Effector memory CD4-positive, alpha-beta T cell (primary cell): ENCODE results near the gene ACAD11.
"Not testable (repeated sequence)": the region's sequence is repeated elsewhere in the genome, so short reads cannot be mapped to it uniquely, and the experiment has no call there.

Experiments used
- DNase-seq, 3 donors: peaks; one replicate each; pipeline ENCODE4 v3.0.0-alpha.2; 2020
- H3K27ac ChIP-seq: 2 replicates; pipeline ENCODE4 v1.7.0; 2013; ENCODE audit warnings: mild to moderate bottlenecking, low read length, moderate library complexity; ENCODE audit not compliant: insufficient read depth, poor library complexity, severe bottlenecking
- H3K27me3 ChIP-seq: replicated peaks from 2 replicates; pipeline ENCODE4 v1.7.0; 2013; ENCODE audit warnings: mild to moderate bottlenecking, low read length; ENCODE audit not compliant: insufficient read depth, control insufficient read depth, poor library complexity, severe bottlenecking
- H3K36me3 ChIP-seq: 2 replicates; pipeline ENCODE4 v1.7.0; 2013; ENCODE audit warnings: mild to moderate bottlenecking, low read length, moderate library complexity; ENCODE audit not compliant: control insufficient read depth, insufficient read depth
- H3K4me1 ChIP-seq: 2 replicates; pipeline ENCODE4 v1.7.0; 2013; ENCODE audit warnings: low read length, mild to moderate bottlenecking; ENCODE audit not compliant: control insufficient read depth, insufficient read depth, poor library complexity, severe bottlenecking
- H3K4me3 ChIP-seq: 2 replicates; pipeline ENCODE4 v1.7.0; 2013; ENCODE audit warnings: low read length, low read depth, mild to moderate bottlenecking; ENCODE audit not compliant: insufficient read depth, poor library complexity, severe bottlenecking
- H3K9me3 ChIP-seq: 2 replicates; pipeline ENCODE4 v1.7.0; 2013; ENCODE audit warnings: mild to moderate bottlenecking, low read length, moderate library complexity; ENCODE audit not compliant: control insufficient read depth

Gene ACAD11

DNA sequence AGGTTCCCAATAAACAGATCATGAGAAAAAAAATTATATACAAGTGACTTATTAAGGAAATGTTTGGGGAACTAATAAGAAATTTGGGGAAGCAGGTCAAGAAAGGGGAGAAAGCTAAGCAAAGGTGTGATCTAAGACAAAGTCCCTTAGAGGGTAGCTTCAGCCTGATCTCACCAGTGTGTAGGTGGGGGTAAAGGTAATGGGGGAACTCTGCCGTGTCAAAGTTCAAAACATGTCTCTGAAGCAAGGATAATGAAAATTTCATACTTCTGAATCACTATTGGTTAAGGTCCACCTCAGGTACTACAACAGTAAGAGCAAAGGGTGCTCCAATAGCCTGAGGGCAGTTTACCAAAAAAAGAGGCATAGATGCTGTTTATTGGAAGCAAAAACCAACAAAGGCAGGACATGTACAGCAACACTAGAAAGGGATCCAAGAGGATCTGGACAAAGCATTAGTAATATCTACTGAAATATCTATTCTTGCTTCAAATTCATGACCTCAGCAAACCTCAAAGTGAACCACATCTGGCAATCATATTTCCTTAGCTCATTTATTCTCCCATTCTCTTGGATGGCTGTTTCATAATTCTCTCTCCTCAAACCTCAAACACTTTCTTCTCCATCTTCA lies 6.9 kb downstream of the ACAD11 start:
- H3K9me3 ChIP-seq = no peaks in the 10 kb centered on the region
- no peak for DNase-seq
- no peaks in the 10 kb centered on the region for H3K4me1 ChIP-seq
- H3K27me3 ChIP-seq = no peaks in the 10 kb centered on the region
- no peak overlapping the region for H3K27ac ChIP-seq
- no peak overlapping the region for H3K4me3 ChIP-seq
- no peaks in the 10 kb centered on the region for H3K36me3 ChIP-seq

DNA sequence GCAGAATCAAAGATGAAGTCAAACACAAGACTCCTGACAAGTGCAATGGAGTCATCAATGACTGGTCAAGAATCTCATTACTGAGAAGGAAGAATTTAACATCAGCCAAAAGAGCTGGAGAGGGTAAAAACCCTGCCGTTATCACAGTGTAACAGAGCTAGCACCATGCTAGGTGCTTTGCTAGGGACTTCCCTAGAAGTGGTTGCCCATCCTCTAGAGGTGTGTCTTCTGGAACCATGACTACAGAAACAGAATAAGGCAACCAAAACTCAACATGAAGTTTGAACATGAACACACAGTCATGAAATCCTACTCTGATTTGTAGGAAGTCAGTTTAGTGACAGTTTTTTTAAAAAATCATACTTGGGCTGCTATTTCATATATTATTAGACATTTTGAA lies 9.5 kb downstream of the ACAD11 start:
- H3K36me3 ChIP-seq = no peaks in the 10 kb centered on the region
- DNase-seq = no peak
- no peak overlapping the region for H3K4me3 ChIP-seq
- H3K9me3 ChIP-seq = no peaks in the 10 kb centered on the region
- no peaks in the 10 kb centered on the region for H3K27me3 ChIP-seq
- no peaks in the 10 kb centered on the region for H3K4me1 ChIP-seq
- H3K27ac ChIP-seq = no peak overlapping the region

DNA sequence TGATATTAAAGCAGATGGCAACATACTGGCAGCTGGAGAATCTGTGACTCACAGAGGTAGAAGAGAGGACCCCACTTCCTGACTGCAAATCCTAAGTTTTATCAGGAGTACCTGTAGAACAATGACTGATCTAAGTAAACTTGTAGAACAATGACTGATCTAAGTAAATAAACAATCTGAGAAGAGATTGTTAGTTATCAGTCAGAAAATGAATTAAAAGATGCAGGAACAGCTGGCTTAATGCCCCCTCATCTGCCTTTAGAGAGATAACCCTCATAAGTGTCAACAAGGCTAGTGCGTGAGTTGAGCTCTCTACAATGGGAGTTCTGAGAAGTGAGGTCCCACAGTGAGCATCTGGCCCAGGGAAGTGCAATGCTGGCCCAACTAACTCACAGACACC lies 14.6 kb downstream of the ACAD11 start:
- H3K4me3 ChIP-seq = no peak overlapping the region
- H3K4me1 ChIP-seq = no peaks in the 10 kb centered on the region
- no peak for DNase-seq
- H3K27me3 ChIP-seq = no peaks in the 10 kb centered on the region
- H3K27ac ChIP-seq = no peak overlapping the region
- peaks cover 8% of the 10 kb centered on the region for H3K36me3 ChIP-seq
- H3K9me3 ChIP-seq = no peaks in the 10 kb centered on the region

DNA sequence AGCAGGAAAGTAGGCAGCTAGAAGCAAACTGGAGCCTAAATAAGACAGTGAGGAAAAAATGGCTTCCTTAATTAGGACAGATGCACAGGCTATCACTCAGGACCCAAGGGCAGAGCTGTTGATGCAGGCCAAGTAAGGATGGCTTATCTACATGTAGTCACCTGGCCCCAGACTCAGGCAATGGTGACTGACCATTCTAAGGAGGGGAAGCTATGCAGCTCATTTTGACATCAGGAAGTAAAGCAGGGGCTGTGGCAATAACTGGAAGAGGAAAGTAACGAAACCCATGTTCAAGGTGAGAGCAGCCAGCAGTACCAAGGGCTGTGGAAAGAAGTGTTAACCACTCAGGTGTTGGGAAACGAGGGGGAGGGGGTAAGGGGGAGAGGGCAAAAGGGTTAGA lies 16.2 kb downstream of the ACAD11 start:
- H3K9me3 ChIP-seq = no peaks in the 10 kb centered on the region
- no peaks in the 10 kb centered on the region for H3K27me3 ChIP-seq
- no peak overlapping the region for H3K4me3 ChIP-seq
- no peaks in the 10 kb centered on the region for H3K4me1 ChIP-seq
- DNase-seq = no peak
- no peak overlapping the region for H3K27ac ChIP-seq
- H3K36me3 ChIP-seq = peaks cover 10% of the 10 kb centered on the region

DNA sequence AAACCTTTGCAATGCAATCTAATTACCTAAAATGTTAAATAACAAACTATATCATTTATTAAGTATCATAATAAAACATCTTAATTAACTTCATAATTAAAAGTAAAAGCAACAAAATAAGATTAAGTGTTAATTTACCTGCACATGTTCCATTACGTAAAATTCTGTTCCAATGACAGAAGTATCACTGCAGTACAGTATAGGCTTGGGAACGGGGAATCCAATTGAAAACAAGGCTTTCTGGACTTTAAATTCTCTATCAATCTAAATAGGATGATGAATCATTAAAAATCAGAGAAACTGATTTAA lies 17.1 kb downstream of the ACAD11 start:
- Histone ChIP-seq H3K9me3 (no peaks in the 10 kb centered on the region), H3K4me3 (no peak overlapping the region), H3K27ac (no peak overlapping the region), H3K36me3 (peaks cover 18% of the 10 kb centered on the region), H3K27me3 (no peaks in the 10 kb centered on the region), H3K4me1 (no peaks in the 10 kb centered on the region)
- DNase-seq = no peak

DNA sequence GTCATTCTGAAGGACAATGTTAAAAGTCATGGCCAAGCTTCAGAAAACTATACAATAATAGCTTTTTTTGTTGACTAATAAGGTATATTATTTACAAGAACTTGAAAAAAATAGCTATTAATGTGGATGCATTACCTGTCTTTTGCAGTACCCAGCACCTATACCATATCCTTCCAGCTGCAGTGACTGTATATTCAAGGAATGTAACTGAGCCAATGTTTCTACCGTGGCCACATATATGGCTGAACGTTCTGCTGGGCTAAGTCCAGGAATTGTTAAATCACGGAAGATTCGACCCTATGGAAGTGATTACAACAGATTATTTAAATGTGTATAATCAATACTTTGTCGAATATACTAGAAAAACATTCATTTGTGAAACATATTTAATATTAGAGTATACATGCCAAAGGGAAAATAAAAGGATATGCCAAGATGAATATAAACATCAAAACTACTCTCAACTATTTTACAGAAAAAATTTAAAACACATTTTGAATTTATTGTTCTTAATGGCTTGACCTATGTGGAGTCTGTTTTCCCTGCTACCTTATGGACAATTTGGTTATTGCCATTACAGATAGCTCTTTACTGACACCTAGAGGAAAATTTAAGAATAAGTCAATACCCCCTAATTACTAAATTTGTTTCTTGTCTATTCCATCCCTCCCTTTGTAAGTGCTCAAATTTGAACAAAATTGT lies 17.6 kb downstream of the ACAD11 start:
- DNase-seq = no peak
- Histone ChIP-seq H3K9me3 (no peaks in the 10 kb centered on the region), H3K27ac (no peak overlapping the region), H3K4me3 (no peak overlapping the region), H3K4me1 (no peaks in the 10 kb centered on the region), H3K36me3 (peaks cover 18% of the 10 kb centered on the region), H3K27me3 (no peaks in the 10 kb centered on the region)

DNA sequence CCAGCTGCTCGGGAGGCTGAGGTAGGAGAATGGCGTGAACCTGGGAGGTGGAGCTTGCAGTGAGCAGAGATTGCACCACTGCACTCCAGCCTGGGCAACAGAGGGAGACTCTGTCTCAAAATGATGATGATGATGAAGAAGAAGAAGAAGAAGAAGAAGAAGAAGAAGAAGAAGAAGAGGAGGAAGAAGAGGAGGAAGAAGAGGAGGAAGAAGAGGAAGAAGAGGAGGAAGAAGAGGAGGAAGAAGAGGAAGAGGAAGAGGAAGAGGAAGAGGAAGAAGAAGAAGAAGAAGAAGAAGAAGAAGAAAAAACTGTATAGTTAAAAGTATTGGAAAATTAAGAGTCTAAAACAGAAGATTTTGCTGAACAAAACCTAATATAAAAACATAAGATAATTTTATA lies 18.2 kb downstream of the ACAD11 start:
- H3K27me3 ChIP-seq, H3K27ac ChIP-seq, DNase-seq: not testable (repeated sequence)

DNA sequence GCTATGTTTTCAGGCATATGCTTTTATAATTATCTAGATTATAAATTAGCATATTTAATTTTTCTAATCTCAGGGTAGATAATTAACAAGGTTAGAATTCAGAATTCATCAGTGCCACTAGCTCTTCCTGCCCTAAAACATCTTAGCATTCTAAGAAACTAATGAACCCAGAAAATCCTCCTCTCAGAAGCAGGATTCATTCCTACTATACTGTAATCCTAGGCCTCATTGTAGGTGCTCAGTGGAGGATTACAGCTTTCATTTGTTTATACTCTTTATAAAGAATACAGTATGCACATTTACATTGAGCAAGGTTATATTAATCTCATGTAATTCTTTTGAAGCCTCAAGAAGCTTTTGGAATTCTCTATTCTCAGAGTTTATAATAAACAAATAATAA lies 20.9 kb downstream of the ACAD11 start:
- Histone ChIP-seq H3K4me3 (no peak overlapping the region), H3K27ac (no peak overlapping the region), H3K9me3 (no peaks in the 10 kb centered on the region), H3K36me3 (peaks cover 18% of the 10 kb centered on the region), H3K4me1 (no peaks in the 10 kb centered on the region), H3K27me3 (no peaks in the 10 kb centered on the region)
- no peak for DNase-seq

More for the DNA sequence above, 18.2 kb downstream of the ACAD11 start:
- not testable (repeated sequence) for H3K9me3 ChIP-seq, H3K4me1 ChIP-seq, H3K4me3 ChIP-seq
- peaks cover 18% of the 10 kb centered on the region for H3K36me3 ChIP-seq

DNA sequence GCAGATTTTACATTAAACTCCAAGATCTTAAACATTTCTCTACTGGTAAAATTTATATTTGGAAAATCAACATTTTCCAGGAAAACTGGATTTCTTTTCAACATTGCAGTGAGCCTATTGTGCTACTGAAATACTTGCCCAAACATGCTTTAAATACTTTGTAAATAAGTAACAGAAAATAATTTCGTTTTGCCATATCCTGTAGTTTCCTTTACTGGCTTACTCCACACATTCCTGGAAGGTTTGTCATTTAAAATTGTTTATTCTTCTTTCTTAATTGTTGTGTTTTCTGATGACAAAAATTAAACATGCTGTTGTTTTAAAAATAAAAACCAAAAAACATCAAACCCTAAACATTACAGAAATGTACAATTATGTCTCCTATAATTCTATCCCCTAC lies 22.0 kb downstream of the ACAD11 start:
- DNase-seq = no peak
- no peak overlapping the region for H3K27ac ChIP-seq
- no peaks in the 10 kb centered on the region for H3K9me3 ChIP-seq
- H3K4me1 ChIP-seq = no peaks in the 10 kb centered on the region
- no peaks in the 10 kb centered on the region for H3K27me3 ChIP-seq
- peaks cover 18% of the 10 kb centered on the region for H3K36me3 ChIP-seq
- no peak overlapping the region for H3K4me3 ChIP-seq

DNA sequence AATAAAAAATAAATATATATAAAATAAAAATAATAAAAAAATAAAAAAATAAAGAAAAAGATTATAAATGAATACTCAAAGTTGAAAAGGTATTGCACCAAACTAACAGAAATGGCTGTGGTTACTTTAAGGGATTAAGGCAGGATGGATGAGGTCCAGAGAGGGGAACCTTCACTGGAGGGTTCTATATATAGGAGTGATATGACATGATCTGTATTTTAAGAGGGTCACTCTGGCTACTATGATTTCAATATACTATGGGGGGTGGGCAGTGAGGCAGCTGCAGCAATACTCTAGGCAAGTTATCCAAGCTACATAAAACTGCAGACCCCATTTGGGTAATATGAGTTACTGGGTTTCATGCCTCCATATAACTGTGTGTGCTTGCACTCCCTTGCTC lies 24.6 kb downstream of the ACAD11 start:
- H3K27ac ChIP-seq = no peak overlapping the region
- DNase-seq = no peak
- H3K4me1 ChIP-seq = no peaks in the 10 kb centered on the region
- peaks cover 10% of the 10 kb centered on the region for H3K36me3 ChIP-seq
- H3K27me3 ChIP-seq = no peaks in the 10 kb centered on the region
- no peak overlapping the region for H3K4me3 ChIP-seq
- no peaks in the 10 kb centered on the region for H3K9me3 ChIP-seq
